Right lobe of liver (tissue), 4 donors: ENCODE measurements around the gene ADCY9.

Experiments
- CTCF ChIP-seq, 4 donors: fragments of 200-600 bp in 3 of 4; fragments of 450-650 bp in 1 of 4; IDR thresholded peaks; one replicate each; pipeline versions ENCODE4 v1.5.1 to v1.8.0; 2016 to 2022; ENCODE audit warnings: antibody characterized with exemption in 4 of 4, mild to moderate bottlenecking in 2 of 4
- POLR2A ChIP-seq: fragments of 450-650 bp; IDR thresholded peaks from one replicate; pipeline ENCODE4 v1.6.1; 2017; ENCODE audit warnings: antibody characterized with exemption, mild to moderate bottlenecking
- donor health status: DM: no; HTN: no; CAD: no.
- donor health status: DM: no; HTN: no; CAD: no.
- donor health status: DM: no; HTN: yes; CAD: no.

- no peak for TF ChIP-seq CTCF (IDR thresholded peaks at IDR 0.05)
- TF ChIP-seq POLR2A = no peak
Observed at GRCh38 chr16:3922241-3922640, 194.0 kb downstream of the ADCY9 start.
